ENCODE measurements around the gene WWOX. TPM values are rescaled to one million over a fixed set of nuclear protein-coding genes. Genes with fewer than 3 reads are reported as not detected.

Gene WWOX
- total and polyA plus RNA-seq, 2 donors (not counting 1 experiment from before 2014, with no cell fraction given) = 10.5 to 42.3 TPM

- no peak overlapping the region for H3K27ac ChIP-seq (ENCODE audit: low read length in 2 of 2)
- CTCF ChIA-PET = no interaction called here
- no peak overlapping the region for H3K4me3 Mint-ChIP-seq
Measured at GRCh38 chr16:78735337-78735736, 635.9 kb downstream of the WWOX start.

DNA sequence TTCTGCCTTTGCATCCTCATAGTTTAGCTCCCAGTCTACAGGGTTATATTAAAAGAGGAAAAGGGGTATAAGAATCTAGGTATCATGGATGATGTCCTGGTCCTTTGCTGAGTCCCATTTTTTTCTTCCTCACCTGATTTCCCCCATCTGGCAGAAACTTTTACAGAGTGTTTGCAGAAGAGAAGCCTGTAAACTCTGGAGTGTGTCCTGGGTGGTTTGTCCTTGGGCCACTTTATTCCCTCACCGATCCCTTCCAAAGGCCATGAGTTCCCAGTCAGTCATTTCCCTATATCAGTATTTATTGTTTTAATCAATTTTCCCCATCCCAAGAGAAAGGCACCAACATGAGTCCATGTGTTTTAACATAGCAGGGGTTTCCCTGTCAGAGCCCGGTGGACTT, 638.2 kb downstream of the WWOX start:
- ChIA-PET CTCF (no interaction called here), POLR2A (no interaction called here)
- H3K4me3 Mint-ChIP-seq = no peak overlapping the region
- Histone ChIP-seq H3K4me1 (ENCODE audit: control insufficient read depth in 2 of 2, insufficient read depth in 2 of 2, low read length in 2 of 2) (peaks cover 13 to 19% of the 10 kb centered on the region in 2 donors), H3K36me3 (replicated peaks in 1 of 2; ENCODE audit: control extremely low read depth in 1 of 2, control insufficient read depth in 1 of 2, extremely low read depth in 1 of 2, insufficient read depth in 2 of 2, low read length in 1 of 2) (no peaks in the 10 kb centered on the region), H3K79me2 (ENCODE audit: control insufficient read depth, insufficient read depth, low read length) (no peaks in the 10 kb centered on the region), H3K27ac (ENCODE audit: low read length in 2 of 2) (no peak overlapping the region), H3K4me3 (ENCODE audit: control extremely low read depth in 1 of 5, extremely low read depth in 1 of 5, insufficient read depth in 1 of 5, low read depth in 2 of 5, low read length in 4 of 5) (no peak overlapping the region), H3K27me3 (replicated peaks in 1 of 4; ENCODE audit: control extremely low read depth in 1 of 4, control insufficient read depth in 3 of 4, insufficient read depth in 4 of 4, low read length in 3 of 4) (no peaks in the 10 kb centered on the region), H4K20me1 (ENCODE audit: control insufficient read depth, insufficient read depth, low read length, poor library complexity, severe bottlenecking) (no peaks in the 10 kb centered on the region), H3K9ac (ENCODE audit: low read length) (no peak overlapping the region), H3K9me3 (ENCODE audit: control extremely low read depth in 1 of 3, control insufficient read depth in 2 of 3, insufficient read depth in 1 of 3, low read length in 2 of 3) (peaks cover 0 to 2% (median 0%) of the 10 kb centered on the region in 3 donors), H3K4me2 (replicated peaks; ENCODE audit: low read depth, low read length, poor library complexity, severe bottlenecking) (no peak overlapping the region), H2AFZ (ENCODE audit: insufficient read depth, low read depth, low read length, poor library complexity, severe bottlenecking) (no peak overlapping the region)
- ATAC-seq (ENCODE audit: low read depth) = no peak
- H3K4me1 Mint-ChIP-seq = peaks cover 19% of the 10 kb centered on the region
- intact Hi-C loops (cut with micrococcal nuclease) = no loop called here
- TF ChIP-seq CTCF (IDR thresholded peaks at IDR 0.05) (no peak), EZH2 (IDR thresholded peaks at IDR 0.05; ENCODE audit: borderline replicate concordance, insufficient read depth, low read depth, low read length, poor library complexity, severe bottlenecking) (no peak)
- H3K27me3 Mint-ChIP-seq = no peaks in the 10 kb centered on the region
- no peak overlapping the region for H3K27ac Mint-ChIP-seq
- no peak for DNase-seq
- WGBS (ENCODE audit: insufficient coverage) = 83% methylated on average over 1 of the region's 2 CpGs
- H3K9me3 Mint-ChIP-seq (ENCODE audit: insufficient read depth) = no peaks in the 10 kb centered on the region

More at GRCh38 chr16:78735337-78735736, 635.9 kb downstream of the WWOX start:
- Mint-ChIP-seq H3K4me1 (peaks cover 6% of the 10 kb centered on the region), H3K9me3 (ENCODE audit: insufficient read depth) (no peaks in the 10 kb centered on the region), H3K27me3 (no peaks in the 10 kb centered on the region), H3K27ac (no peak overlapping the region)
- no peak overlapping the region for H3K4me3 ChIP-seq (ENCODE audit: control extremely low read depth in 1 of 5, extremely low read depth in 1 of 5, insufficient read depth in 1 of 5, low read depth in 2 of 5, low read length in 4 of 5)
- intact Hi-C loops (cut with micrococcal nuclease) = no loop called here
- H3K4me2 ChIP-seq (replicated peaks; ENCODE audit: low read depth, low read length, poor library complexity, severe bottlenecking) = no peak overlapping the region
- 100% methylated on average over 6 of the region's 6 CpGs for WGBS (ENCODE audit: insufficient coverage)
- DNase-seq = no peak
- no peaks in the 10 kb centered on the region for H3K36me3 ChIP-seq (replicated peaks in 1 of 2; ENCODE audit: control extremely low read depth in 1 of 2, control insufficient read depth in 1 of 2, extremely low read depth in 1 of 2, insufficient read depth in 2 of 2, low read length in 1 of 2)
- H4K20me1 ChIP-seq (ENCODE audit: control insufficient read depth, insufficient read depth, low read length, poor library complexity, severe bottlenecking) = no peaks in the 10 kb centered on the region
- H3K79me2 ChIP-seq (ENCODE audit: control insufficient read depth, insufficient read depth, low read length) = no peaks in the 10 kb centered on the region
- no peaks in the 10 kb centered on the region for H3K27me3 ChIP-seq (replicated peaks in 1 of 4; ENCODE audit: control extremely low read depth in 1 of 4, control insufficient read depth in 3 of 4, insufficient read depth in 4 of 4, low read length in 3 of 4)
- no peak overlapping the region for H2AFZ ChIP-seq (ENCODE audit: insufficient read depth, low read depth, low read length, poor library complexity, severe bottlenecking)
- peaks cover 0 to 2% (median 0%) of the 10 kb centered on the region in 3 donors for H3K9me3 ChIP-seq (ENCODE audit: control extremely low read depth in 1 of 3, control insufficient read depth in 2 of 3, insufficient read depth in 1 of 3, low read length in 2 of 3)
- POLR2A ChIA-PET = no interaction called here
- TF ChIP-seq CTCF (IDR thresholded peaks at IDR 0.05) (no peak), EZH2 (IDR thresholded peaks at IDR 0.05; ENCODE audit: borderline replicate concordance, insufficient read depth, low read depth, low read length, poor library complexity, severe bottlenecking) (no peak)
- no peak for ATAC-seq (ENCODE audit: low read depth)
- H3K4me1 ChIP-seq (ENCODE audit: control insufficient read depth in 2 of 2, insufficient read depth in 2 of 2, low read length in 2 of 2) = peaks cover 0 to 3% of the 10 kb centered on the region in 2 donors
- H3K9ac ChIP-seq (ENCODE audit: low read length) = no peak overlapping the region
